Suprapubic skin (tissue), 4 donors: ENCODE measurements around the gene RNF121. TPM values are rescaled to one million over a fixed set of nuclear protein-coding genes. Genes with fewer than 3 reads are reported as not detected.
"Not testable (repeated sequence)": the region's sequence is repeated elsewhere in the genome, so short reads cannot be mapped to it uniquely, and the experiment has no call there.

Source experiments
- DNase-seq, 2 donors: peaks; one replicate each; pipeline ENCODE4 v3.0.0-alpha.2; 2019; ENCODE audit warnings: low spot score in 2 of 2
- H3K27ac ChIP-seq: fragments of 200-600 bp; sonication (generic); one replicate; pipeline ENCODE4 v1.5.1; 2019
- H3K27me3 ChIP-seq: fragments of 200-600 bp; sonication (generic); one replicate; pipeline ENCODE4 v1.5.1; 2019
- H3K36me3 ChIP-seq: fragments of 200-600 bp; sonication (generic); one replicate; pipeline ENCODE4 v1.5.1; 2019
- H3K4me1 ChIP-seq: fragments of 200-600 bp; sonication (generic); one replicate; pipeline ENCODE4 v1.5.1; 2019
- H3K4me3 ChIP-seq: fragments of 200-600 bp; sonication (generic); one replicate; pipeline ENCODE4 v1.5.1; 2019; ENCODE audit warnings: mild to moderate bottlenecking
- H3K9me3 ChIP-seq: fragments of 200-600 bp; sonication (generic); one replicate; pipeline ENCODE4 v1.5.1; 2019
- CTCF ChIP-seq, 2 donors: fragments of 200-600 bp in 1 of 2; fragments of 450-650 bp in 1 of 2; sonication (generic) in 1 of 2; IDR thresholded peaks; one replicate each; pipeline ENCODE4 v1.5.1; 2016 to 2019; ENCODE audit warnings: antibody characterized with exemption in 2 of 2, mild to moderate bottlenecking in 1 of 2, moderate library complexity in 1 of 2
- EP300 ChIP-seq: sonication (generic); formaldehyde crosslinking; IDR thresholded peaks from one replicate; pipeline ENCODE4 v1.6.1; 2017; ENCODE audit warnings: antibody characterized with exemption
- POLR2A ChIP-seq, 2 donors: fragments of 450-650 bp; IDR thresholded peaks; one replicate each; pipeline ENCODE4 v1.6.1; 2017; ENCODE audit warnings: antibody characterized with exemption in 2 of 2, mild to moderate bottlenecking in 2 of 2, moderate library complexity in 2 of 2
- POLR2AphosphoS5 ChIP-seq, 3 donors: sonication (generic); formaldehyde crosslinking; IDR thresholded peaks; one replicate each; pipeline ENCODE4 v1.6.1; 2017; ENCODE audit warnings: antibody characterized with exemption in 3 of 3
- WGBS: methylation state at CpG from one replicate; pipeline ENCODE4 v1.1.5; 2018; 5-methylcytosine and 5-hydroxymethylcytosine counted together
- total RNA-seq, 4 donors: library from RNA; depleted of rRNA; stranded (reverse); fragments of >200 nt; gene quantifications; one replicate each; pipeline ENCODE4 v1.1.0, GENCODE V29; 2016

Gene RNF121
- total RNA-seq, 4 donors from 2014 or later: 19.6 to 36.0 (median 26.3) TPM

- not testable (repeated sequence) for H3K27ac ChIP-seq, H3K27me3 ChIP-seq, H3K4me1 ChIP-seq, DNase-seq, H3K4me3 ChIP-seq, H3K9me3 ChIP-seq
- WGBS: 70% methylated on average over 10 of the region's 10 CpGs
- peaks cover 44% of the 10 kb centered on the region for H3K36me3 ChIP-seq
Observed at GRCh38 chr11:71911986-71912340, 16.9 kb upstream of the RNF121 start.

- H3K9me3 ChIP-seq: no peaks in the 10 kb centered on the region
- DNase-seq: no peak
- H3K4me3 ChIP-seq: no peak overlapping the region
- no peak overlapping the region for H3K27ac ChIP-seq
- TF ChIP-seq EP300: no peak
- H3K4me1 ChIP-seq: no peaks in the 10 kb centered on the region
- WGBS: 71% methylated on average over 5 of the region's 5 CpGs
- H3K36me3 ChIP-seq: peaks cover 62% of the 10 kb centered on the region
- no peaks in the 10 kb centered on the region for H3K27me3 ChIP-seq
Observed at GRCh38 chr11:71913756-71914526, 14.9 kb upstream of the RNF121 start.

- DNase-seq: no peak
- Histone ChIP-seq H3K4me3 (no peak overlapping the region), H3K4me1 (no peaks in the 10 kb centered on the region), H3K9me3 (no peaks in the 10 kb centered on the region), H3K36me3 (peaks cover 62% of the 10 kb centered on the region), H3K27me3 (no peaks in the 10 kb centered on the region), H3K27ac (no peak overlapping the region)
- TF ChIP-seq CTCF (IDR thresholded peaks at IDR 0.05): no peak
- no peak for TF ChIP-seq POLR2A (IDR thresholded peaks at IDR 0.05)
- no peak for TF ChIP-seq EP300
- TF ChIP-seq POLR2AphosphoS5 (IDR thresholded peaks at IDR 0.05): no peak
- 93% methylated on average over 7 of the region's 7 CpGs for WGBS
Observed at GRCh38 chr11:71914617-71915189, 14.1 kb upstream of the RNF121 start.

- no peak overlapping the region for H3K27ac ChIP-seq
- WGBS: 93% methylated on average over 9 of the region's 9 CpGs
- H3K4me3 ChIP-seq: no peak overlapping the region
- DNase-seq: no peak
- peaks cover 63% of the 10 kb centered on the region for H3K36me3 ChIP-seq
- no peaks in the 10 kb centered on the region for H3K4me1 ChIP-seq
- TF ChIP-seq CTCF (IDR thresholded peaks at IDR 0.05) (no peak), POLR2AphosphoS5 (IDR thresholded peaks at IDR 0.05) (no peak), EP300 (no peak), POLR2A (IDR thresholded peaks at IDR 0.05) (no peak)
- H3K9me3 ChIP-seq: no peaks in the 10 kb centered on the region
- no peaks in the 10 kb centered on the region for H3K27me3 ChIP-seq
Observed at GRCh38 chr11:71917646-71918140, 11.2 kb upstream of the RNF121 start.

- peak; percentile 78 to 82 for DNase-seq
Observed at GRCh38 chr11:71927820-71928736, 768 bp upstream of the RNF121 start, which contains the start of gene XNDC1N. Gene XNDC1N (minus strand): TSS chr11:71928594. CDS start chr11:71923353, 5,241 bp downstream.

More at GRCh38 chr11:71927820-71928736, 768 bp upstream of the RNF121 start, which contains the start of gene XNDC1N:
- peak within 1 kb of the TSS; percentile 88 for H3K27ac ChIP-seq
- H3K36me3 ChIP-seq: no peaks in the 10 kb centered on the region
- H3K4me1 ChIP-seq: peaks cover 29% of the 10 kb centered on the region
- no peaks in the 10 kb centered on the region for H3K9me3 ChIP-seq
- peak within 1 kb of the TSS; percentile 73 for H3K4me3 ChIP-seq
- H3K27me3 ChIP-seq: no peaks in the 10 kb centered on the region
- TF ChIP-seq CTCF (IDR thresholded peaks at IDR 0.05) (no peak), POLR2AphosphoS5 (IDR thresholded peaks at IDR 0.05) (peak in 1 of 3 donors; percentile 6)
- WGBS: under 1% methylated on average over 40 of the region's 40 CpGs
